CD8-positive, alpha-beta memory T cell (primary cell): Measurements from ENCODE around the gene HIRA. TPM values are rescaled to one million over a fixed set of nuclear protein-coding genes. Genes with fewer than 3 reads are reported as not detected.

Source experiments
- CTCF ChIA-PET: fragments of 350-600 bp; sonication (Branson Sonifier 250); formaldehyde crosslinking; loops from one replicate; lab custom pipeline; 2021; ENCODE audit warnings: antibody characterized with exemption; lab: Charles Lee
- POLR2A ChIA-PET: fragments of 350-600 bp; sonication (Branson Sonifier 250); formaldehyde crosslinking; loops from one replicate; lab custom pipeline; 2021; ENCODE audit warnings: antibody characterized with exemption; lab: Charles Lee
- DNase-seq, 5 donors: peaks; one replicate each; pipeline versions ENCODE4 v3.0.0 to v3.0.0-alpha.2; 2020 to 2022; ENCODE audit warnings: mixed read lengths in 1 of 5
- H3K27ac ChIP-seq: one replicate; pipeline ENCODE4 v1.7.0; 2013; ENCODE audit warnings: low read depth, mild to moderate bottlenecking, low read length, moderate library complexity
- H3K27me3 ChIP-seq: 2 replicates; pipeline ENCODE4 v1.7.0; 2013; ENCODE audit warnings: low read length, mild to moderate bottlenecking; ENCODE audit not compliant: insufficient read depth, poor library complexity, severe bottlenecking
- H3K36me3 ChIP-seq: 2 replicates; pipeline ENCODE4 v1.7.0; 2013; ENCODE audit warnings: mild to moderate bottlenecking, low read length, moderate library complexity; ENCODE audit not compliant: insufficient read depth
- H3K4me1 ChIP-seq: 2 replicates; pipeline ENCODE4 v1.7.0; 2013; ENCODE audit warnings: mild to moderate bottlenecking, low read length, moderate library complexity; ENCODE audit not compliant: insufficient read depth
- H3K4me3 ChIP-seq: 2 replicates; pipeline ENCODE4 v1.7.0; 2013; ENCODE audit warnings: mild to moderate bottlenecking, low read length
- H3K9me3 ChIP-seq: 2 replicates; pipeline ENCODE4 v1.7.0; 2013; ENCODE audit warnings: mild to moderate bottlenecking, low read length
- H3K27ac Mint-ChIP-seq, 8 donors: one replicate each; pipeline ENCODE4 v1.8.0; 2020 to 2021; ENCODE audit warnings: mixed read lengths in 8 of 8, mild to moderate bottlenecking in 6 of 8, inconsistent platforms in 3 of 8, moderate library complexity in 3 of 8
- H3K27me3 Mint-ChIP-seq, 2 donors: one replicate each; pipeline ENCODE4 v1.8.0; 2020 to 2021; ENCODE audit warnings: mixed read lengths in 2 of 2, mild to moderate bottlenecking in 1 of 2, moderate library complexity in 1 of 2
- H3K36me3 Mint-ChIP-seq, 3 donors: one replicate each; pipeline ENCODE4 v1.8.0; 2020 to 2021; ENCODE audit warnings: mixed read lengths in 3 of 3, inconsistent platforms in 1 of 3, mild to moderate bottlenecking in 1 of 3
- H3K4me1 Mint-ChIP-seq, 3 donors: one replicate each; pipeline ENCODE4 v1.8.0; 2020 to 2021; ENCODE audit warnings: mixed read lengths in 3 of 3, inconsistent platforms in 1 of 3, mild to moderate bottlenecking in 1 of 3
- H3K4me3 Mint-ChIP-seq, 7 donors: one replicate each; pipeline ENCODE4 v1.8.0; 2020 to 2021; ENCODE audit warnings: mixed read lengths in 7 of 7, mild to moderate bottlenecking in 6 of 7, moderate library complexity in 4 of 7, inconsistent platforms in 2 of 7
- H3K9me3 Mint-ChIP-seq, 5 donors: one replicate each; pipeline ENCODE4 v1.8.0; 2020 to 2022; ENCODE audit warnings: mixed read lengths in 5 of 5, mild to moderate bottlenecking in 3 of 5, moderate library complexity in 2 of 5, inconsistent platforms in 1 of 5
- polyA plus RNA-seq: library from polyadenylated mRNA; unstranded; fragments of 300-500 nt; fragmentation: Illumina TruSeq; gene quantifications from one replicate; pipeline ENCODE4 v1.2.3, GENCODE V29; 2021
- total RNA-seq, 2 experiments: library from RNA; stranded (reverse); gene quantifications; one replicate each; pipeline ENCODE4 v1.2.3, GENCODE V29; 2021

Gene HIRA
- total and polyA plus RNA-seq, 3 experiments from 2014 or later: 4.6 to 44.8 (median 38.5) TPM

DNA sequence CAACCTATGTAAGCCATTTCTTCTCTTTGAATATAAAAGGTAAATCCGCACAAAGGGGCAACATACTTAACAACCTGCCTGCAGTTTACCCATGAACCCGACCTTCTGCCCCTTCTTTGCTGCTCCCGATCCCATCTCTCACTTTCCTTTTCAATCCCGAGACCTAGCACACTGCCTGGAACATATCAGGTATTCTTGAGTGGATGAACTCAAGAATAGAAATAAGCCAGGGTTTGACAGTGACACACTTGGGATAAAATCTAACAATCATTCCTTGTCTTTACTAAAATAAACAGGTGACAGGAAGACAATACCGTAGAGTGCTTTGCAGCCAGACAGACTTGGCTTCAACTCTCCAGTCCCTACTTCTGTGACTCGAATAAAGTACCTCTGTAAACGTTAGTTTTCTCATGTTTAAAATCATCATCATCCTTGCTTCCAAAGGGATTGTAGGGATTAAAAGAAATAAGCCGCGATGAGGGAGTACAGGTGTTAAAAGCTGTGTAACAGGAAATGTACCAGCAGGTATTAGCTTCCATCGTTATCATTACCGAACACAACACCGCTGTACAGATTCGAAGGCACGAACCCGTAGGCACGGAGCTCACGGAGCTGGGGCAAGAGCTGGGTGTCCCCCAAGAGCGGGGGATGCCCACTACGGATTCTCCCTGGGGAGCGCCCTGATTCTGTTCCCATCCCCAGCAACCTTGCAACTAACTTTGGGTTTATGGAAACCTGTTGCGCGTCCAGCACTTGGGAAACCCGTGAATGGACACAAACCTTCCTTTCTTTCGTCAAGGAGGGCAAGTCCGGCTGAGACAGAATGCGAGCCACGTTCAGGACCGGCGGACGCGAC, 46.7 kb upstream of the HIRA start:
- peaks cover 30 to 42% (median 41%) of the 10 kb centered on the region in 3 donors for H3K4me1 Mint-ChIP-seq
- peaks cover 0 to 30% (median 4%) of the 10 kb centered on the region in 3 donors for H3K36me3 Mint-ChIP-seq
- no peaks in the 10 kb centered on the region for H3K27me3 ChIP-seq
- H3K27ac Mint-ChIP-seq: peak overlapping the region; percentile 39 to 99 (median 85)
- H3K36me3 ChIP-seq: peaks cover 16% of the 10 kb centered on the region
- H3K27ac ChIP-seq: peak overlapping the region; percentile 100
- peak overlapping the region; percentile 85 to 96 (median 93) for H3K4me3 Mint-ChIP-seq
- H3K9me3 Mint-ChIP-seq: no peaks in the 10 kb centered on the region
- no peaks in the 10 kb centered on the region for H3K9me3 ChIP-seq
- H3K27me3 Mint-ChIP-seq: no peaks in the 10 kb centered on the region
- H3K4me3 ChIP-seq: peak overlapping the region; percentile 85
- H3K4me1 ChIP-seq: peaks cover 11% of the 10 kb centered on the region
- ChIA-PET CTCF (interaction anchor here (0.6 to 1.8 kb wide), 7 partner anchors 14 to 370 kb away, joined by 3 to 7 read pairs (median 3); partner anchors contain the start of genes ESS2 and MRPL40), POLR2A (interaction anchor here (0.6 to 1.8 kb wide), 3 partner anchors 33 to 573 kb away, joined by 3 to 11 read pairs (median 3); partner anchors contain the start of genes DGCR6, HIRA and MRPL40)
- DNase-seq: peak in 1 of 5 donors; percentile 33

GRCh38 chr22:19477321-19478044, 46.0 kb upstream of the HIRA start:
- Mint-ChIP-seq H3K4me1 (peaks cover 31 to 42% (median 41%) of the 10 kb centered on the region in 3 donors), H3K27me3 (no peaks in the 10 kb centered on the region), H3K36me3 (peaks cover 0 to 38% (median 4%) of the 10 kb centered on the region in 3 donors), H3K9me3 (no peaks in the 10 kb centered on the region), H3K27ac (peak overlapping the region; percentile 69 to 99 (median 89)), H3K4me3 (peak overlapping the region; percentile 85 to 96 (median 93))
- Histone ChIP-seq H3K36me3 (peaks cover 23% of the 10 kb centered on the region), H3K9me3 (no peaks in the 10 kb centered on the region), H3K27ac (peak overlapping the region; percentile 100), H3K27me3 (no peaks in the 10 kb centered on the region), H3K4me3 (peak overlapping the region; percentile 85), H3K4me1 (peaks cover 11% of the 10 kb centered on the region)
- peak in 2 of 5 donors; percentile 4 to 18 for DNase-seq
- ChIA-PET CTCF (interaction anchor here (0.8 to 1.5 kb wide), 5 partner anchors 14 to 369 kb away, joined by 3 to 7 read pairs (median 3); partner anchors contain the start of gene ESS2), POLR2A (interaction anchor here (1.5 to 1.8 kb wide), 2 partner anchors 45 to 572 kb away, joined by 3 to 11 read pairs; partner anchors contain the start of genes DGCR6, HIRA and MRPL40)

DNA sequence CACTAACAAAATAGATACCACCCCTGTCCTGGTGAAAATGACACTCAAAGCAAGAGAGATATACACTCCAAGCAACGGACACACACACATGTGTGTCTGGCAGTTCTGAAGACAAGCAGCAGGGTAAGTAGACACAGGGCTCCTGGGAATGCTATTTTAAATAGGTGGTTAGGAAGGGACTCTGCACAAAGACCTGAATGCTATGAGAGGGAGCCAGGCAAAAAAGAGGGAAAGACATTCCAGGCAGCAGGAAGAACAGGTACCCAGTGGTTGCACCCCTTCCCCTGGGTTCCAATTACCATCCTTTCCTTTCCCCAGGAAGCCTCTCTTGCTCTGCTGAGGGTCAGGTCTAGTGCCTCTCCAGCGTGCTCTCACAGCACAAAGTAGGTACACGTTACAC, 44.5 kb upstream of the HIRA start:
- POLR2A ChIA-PET: no interaction called here
- peak overlapping the region in 3 of 8 donors; percentile 3 to 26 (median 17) for H3K27ac Mint-ChIP-seq

DNA sequence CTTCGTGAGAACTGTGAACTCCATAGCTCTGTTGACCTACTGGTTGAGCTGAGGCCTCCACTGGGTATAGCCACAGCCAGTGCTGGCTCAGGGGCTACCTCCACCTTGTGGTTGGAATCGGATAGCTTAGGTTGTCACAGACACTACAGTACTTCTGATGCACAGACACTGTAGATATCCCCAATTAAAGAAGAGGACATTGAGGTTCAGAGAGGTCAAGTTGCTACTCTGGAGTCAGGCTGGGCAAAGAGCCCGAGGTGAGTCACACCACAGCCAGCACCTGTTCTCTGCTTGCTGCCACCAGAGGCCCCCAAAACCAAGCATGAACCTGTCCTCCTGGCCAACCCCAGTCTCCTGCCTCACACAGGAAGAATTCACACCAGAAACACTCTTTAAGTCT, 42.0 kb upstream of the HIRA start:
- peaks cover 58% of the 10 kb centered on the region for H3K36me3 ChIP-seq
- Mint-ChIP-seq H3K27ac (no peak overlapping the region), H3K4me3 (no peak overlapping the region), H3K36me3 (peaks cover 4 to 73% (median 10%) of the 10 kb centered on the region in 3 donors), H3K9me3 (no peaks in the 10 kb centered on the region), H3K27me3 (no peaks in the 10 kb centered on the region), H3K4me1 (peaks cover 28 to 35% (median 30%) of the 10 kb centered on the region in 3 donors)
- H3K27me3 ChIP-seq: no peaks in the 10 kb centered on the region
- ChIA-PET POLR2A (interaction anchor here (1.2 kb wide), 1 partner anchor 41 kb away, joined by 3 read pairs; the partner anchor contains the start of gene MRPL40), CTCF (interaction anchor here (1.9 kb wide), 1 partner anchor 27 kb away, joined by 6 read pairs; no protein-coding TSS in a partner anchor)
- DNase-seq: no peak
- peaks cover 11% of the 10 kb centered on the region for H3K4me1 ChIP-seq
- no peaks in the 10 kb centered on the region for H3K9me3 ChIP-seq
- H3K4me3 ChIP-seq: no peak overlapping the region
- H3K27ac ChIP-seq: no peak overlapping the region

More for the DNA sequence above, 44.5 kb upstream of the HIRA start:
- Histone ChIP-seq H3K27ac (no peak overlapping the region), H3K4me1 (peaks cover 11% of the 10 kb centered on the region), H3K27me3 (no peaks in the 10 kb centered on the region), H3K9me3 (no peaks in the 10 kb centered on the region), H3K4me3 (no peak overlapping the region), H3K36me3 (peaks cover 36% of the 10 kb centered on the region)
- Mint-ChIP-seq H3K27me3 (no peaks in the 10 kb centered on the region), H3K4me3 (peak overlapping the region in 1 of 7 donors; percentile 67), H3K9me3 (no peaks in the 10 kb centered on the region), H3K4me1 (peaks cover 33 to 45% (median 41%) of the 10 kb centered on the region in 3 donors), H3K36me3 (peaks cover 0 to 53% (median 6%) of the 10 kb centered on the region in 3 donors)
- DNase-seq: no peak
- CTCF ChIA-PET: no interaction called here

- Histone ChIP-seq H3K27ac (no peak overlapping the region), H3K9me3 (no peaks in the 10 kb centered on the region), H3K27me3 (no peaks in the 10 kb centered on the region), H3K36me3 (peaks cover 71% of the 10 kb centered on the region), H3K4me1 (peaks cover 3% of the 10 kb centered on the region), H3K4me3 (no peak overlapping the region)
- POLR2A ChIA-PET: no interaction called here
- DNase-seq: no peak
- H3K4me1 Mint-ChIP-seq: peaks cover 17 to 23% (median 19%) of the 10 kb centered on the region in 3 donors
- CTCF ChIA-PET: no interaction called here
- H3K4me3 Mint-ChIP-seq: no peak overlapping the region
- no peaks in the 10 kb centered on the region for H3K9me3 Mint-ChIP-seq
- H3K27ac Mint-ChIP-seq: peak overlapping the region in 1 of 8 donors; percentile 92
- H3K27me3 Mint-ChIP-seq: no peaks in the 10 kb centered on the region
- peaks cover 4 to 81% (median 16%) of the 10 kb centered on the region in 3 donors for H3K36me3 Mint-ChIP-seq
Measured at GRCh38 chr22:19472233-19472632, 40.7 kb upstream of the HIRA start.

DNA sequence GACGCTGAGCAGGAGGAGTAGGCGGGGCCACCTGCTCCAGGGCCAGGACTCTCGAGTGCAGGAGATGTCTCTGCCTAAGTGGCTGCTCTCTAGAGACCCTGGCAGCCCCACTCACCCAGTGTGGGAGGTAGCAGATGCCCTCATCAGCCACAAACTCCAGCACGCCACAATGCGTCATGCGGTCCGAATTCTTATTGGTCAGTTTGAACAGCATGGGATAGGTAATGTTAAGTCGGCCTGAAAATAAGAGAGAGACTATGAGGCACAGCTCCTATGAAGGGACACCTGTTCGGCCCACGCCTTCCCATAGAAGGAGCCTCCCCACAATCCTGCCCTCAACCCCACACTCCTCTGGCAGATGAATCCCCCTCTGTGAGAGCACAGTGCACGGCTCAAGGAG, 40.0 kb upstream of the HIRA start:
- no peak overlapping the region for H3K4me3 ChIP-seq
- no peak for DNase-seq
- H3K4me1 Mint-ChIP-seq: peaks cover 14 to 20% (median 14%) of the 10 kb centered on the region in 3 donors
- no peaks in the 10 kb centered on the region for H3K9me3 Mint-ChIP-seq
- no peaks in the 10 kb centered on the region for H3K4me1 ChIP-seq
- H3K36me3 Mint-ChIP-seq: peaks cover 4 to 88% (median 16%) of the 10 kb centered on the region in 3 donors
- ChIA-PET POLR2A (no interaction called here), CTCF (no interaction called here)
- H3K27me3 ChIP-seq: no peaks in the 10 kb centered on the region
- H3K27ac ChIP-seq: no peak overlapping the region
- no peaks in the 10 kb centered on the region for H3K27me3 Mint-ChIP-seq
- H3K27ac Mint-ChIP-seq: peak overlapping the region in 1 of 8 donors; percentile 17
- H3K4me3 Mint-ChIP-seq: no peak overlapping the region
- H3K9me3 ChIP-seq: no peaks in the 10 kb centered on the region
- H3K36me3 ChIP-seq: peaks cover 78% of the 10 kb centered on the region

GRCh38 chr22:19470010-19470409, 38.5 kb upstream of the HIRA start:
- POLR2A ChIA-PET: no interaction called here
- no peaks in the 10 kb centered on the region for H3K27me3 ChIP-seq
- H3K9me3 ChIP-seq: no peaks in the 10 kb centered on the region
- Mint-ChIP-seq H3K36me3 (peaks cover 4 to 95% (median 14%) of the 10 kb centered on the region in 3 donors), H3K27ac (peak overlapping the region in 1 of 8 donors; percentile 92), H3K27me3 (no peaks in the 10 kb centered on the region), H3K4me1 (peaks cover 0 to 7% (median 6%) of the 10 kb centered on the region in 3 donors), H3K4me3 (no peak overlapping the region), H3K9me3 (no peaks in the 10 kb centered on the region)
- H3K27ac ChIP-seq: no peak overlapping the region
- H3K4me3 ChIP-seq: no peak overlapping the region
- CTCF ChIA-PET: no interaction called here
- no peak for DNase-seq
- H3K4me1 ChIP-seq: no peaks in the 10 kb centered on the region
- peaks cover 87% of the 10 kb centered on the region for H3K36me3 ChIP-seq
